Measurements from ENCODE around the gene SUPT5H. TPM values are rescaled to one million over a fixed set of nuclear protein-coding genes. Genes with fewer than 3 reads are reported as not detected.

Gene SUPT5H
- total and polyA plus RNA-seq, 10 of the 15 experiments (the other 5 are each of a cell fraction or from before 2014, with no cell fraction given), result 27.2 to 194 (median 83.6) TPM

DNA sequence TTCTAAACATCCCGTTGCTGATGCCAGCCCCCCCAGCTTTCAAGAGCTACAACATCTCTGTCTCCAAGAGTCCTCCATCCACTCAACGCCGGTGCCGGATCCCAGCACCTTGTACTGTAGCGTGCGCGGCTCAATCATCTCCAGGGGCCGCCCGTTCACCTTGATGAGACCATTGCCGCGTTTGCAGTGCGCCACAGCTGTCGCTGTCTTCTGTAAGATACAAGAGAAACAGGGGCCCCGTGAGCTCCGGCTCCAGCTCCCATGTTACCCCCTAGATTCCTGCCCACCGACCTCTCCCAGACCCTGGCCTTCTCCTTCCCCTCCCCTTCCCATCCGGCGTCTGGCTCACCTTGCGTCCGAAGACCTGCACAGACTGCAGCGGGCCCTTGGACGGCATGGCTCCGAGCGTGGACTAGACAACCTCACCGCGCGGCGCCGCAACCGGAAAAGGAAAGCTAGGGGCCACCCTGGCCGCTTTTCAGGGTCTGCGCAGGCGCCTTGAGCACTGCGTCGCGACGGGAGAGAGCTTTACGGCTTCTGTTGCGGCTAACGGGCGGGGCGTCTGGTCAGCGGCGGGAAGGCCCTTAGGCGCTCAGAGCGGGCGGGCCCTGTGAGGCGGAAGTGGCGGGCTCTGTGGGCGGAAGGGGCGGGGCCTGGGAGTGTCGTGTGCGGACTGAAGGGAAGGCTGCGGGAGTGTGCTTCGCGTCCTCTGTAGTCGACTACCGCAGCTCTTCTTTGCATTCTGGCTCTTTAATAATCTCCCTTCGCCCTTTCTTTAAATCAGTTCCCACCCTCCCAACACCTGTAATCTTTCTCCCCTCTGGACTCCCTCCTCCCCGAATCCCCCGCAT is 9.7 kb upstream of the SUPT5H start, which contains the start of gene RPS16 (continued):
- TF ChIP-seq CEBPB (IDR thresholded peaks at IDR 0.05; ENCODE audit: borderline replicate concordance in 1 of 2, low read depth in 2 of 2, low read length in 2 of 2) (no peak), ZBED1 (IDR thresholded peaks at IDR 0.05; ENCODE audit: borderline replicate concordance) (peak; percentile 74; the same call in 1 of the 2 replicates), ATF7 (IDR thresholded peaks at IDR 0.05; ENCODE audit: low read depth) (no peak), SIX5 (IDR thresholded peaks at IDR 0.05; ENCODE audit: low read depth, low read length, severe bottlenecking) (peak; percentile 19), MEF2A (IDR thresholded peaks at IDR 0.05; ENCODE audit: insufficient read depth, low read depth, low read length) (peak; percentile 53; the same call in 1 of the 2 replicates), NR2F1 (conservative IDR thresholded peaks at IDR 0.05) (peak; percentile 69; the same call in 1 of the 2 replicates), CBFB (IDR thresholded peaks at IDR 0.05; ENCODE audit: low read depth) (peak; percentile 97), HDGF (IDR thresholded peaks at IDR 0.05) (peak; percentile 89), MEF2B (IDR thresholded peaks at IDR 0.05; ENCODE audit: partially characterized antibody, poor library complexity, severe bottlenecking) (no peak), CHD1 (IDR thresholded peaks at IDR 0.05; ENCODE audit: low read depth, low read length) (no peak), BACH1 (IDR thresholded peaks at IDR 0.05; ENCODE audit: borderline replicate concordance) (no peak; the same call in 1 of the 2 replicates), SREBF2 (IDR thresholded peaks at IDR 0.05; ENCODE audit: low read length) (0 out of 2 replicates have a peak, but pooled peaks have one; percentile 36), USF2 (IDR thresholded peaks at IDR 0.05; ENCODE audit: borderline replicate concordance, low read depth, low read length) (no peak), TARDBP (IDR thresholded peaks at IDR 0.05; ENCODE audit: borderline replicate concordance) (no peak), GABPA (IDR thresholded peaks at IDR 0.05; ENCODE audit: low read depth) (peak; percentile 87; the same call in 1 of the 2 replicates), TCF12 (IDR thresholded peaks at IDR 0.05; ENCODE audit: low read depth, low read length) (peak; percentile 68; the same call in 1 of the 2 replicates), CTCF (IDR thresholded peaks at IDR 0.05 in 2 of 3, conservative IDR thresholded peaks at IDR 0.05 in 1 of 3; ENCODE audit: control insufficient read depth in 2 of 3, extremely low read depth in 1 of 3, insufficient read depth in 1 of 3, low read depth in 3 of 3, low read length in 3 of 3) (no peak), CBX3 (IDR thresholded peaks at IDR 0.05; ENCODE audit: borderline replicate concordance, low read depth) (no peak), E2F8 (IDR thresholded peaks at IDR 0.05; ENCODE audit: low read depth, partially characterized antibody) (peak; percentile 47)
- TF ChIP-seq, protein P1, sequence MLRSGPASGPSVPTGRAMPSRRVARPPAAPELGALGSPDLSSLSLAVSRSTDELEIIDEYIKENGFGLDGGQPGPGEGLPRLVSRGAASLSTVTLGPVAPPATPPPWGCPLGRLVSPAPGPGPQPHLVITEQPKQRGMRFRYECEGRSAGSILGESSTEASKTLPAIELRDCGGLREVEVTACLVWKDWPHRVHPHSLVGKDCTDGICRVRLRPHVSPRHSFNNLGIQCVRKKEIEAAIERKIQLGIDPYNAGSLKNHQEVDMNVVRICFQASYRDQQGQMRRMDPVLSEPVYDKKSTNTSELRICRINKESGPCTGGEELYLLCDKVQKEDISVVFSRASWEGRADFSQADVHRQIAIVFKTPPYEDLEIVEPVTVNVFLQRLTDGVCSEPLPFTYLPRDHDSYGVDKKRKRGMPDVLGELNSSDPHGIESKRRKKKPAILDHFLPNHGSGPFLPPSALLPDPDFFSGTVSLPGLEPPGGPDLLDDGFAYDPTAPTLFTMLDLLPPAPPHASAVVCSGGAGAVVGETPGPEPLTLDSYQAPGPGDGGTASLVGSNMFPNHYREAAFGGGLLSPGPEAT (IDR thresholded peaks at IDR 0.05; ENCODE audit: low read depth), result peak; percentile 34; the same call in 1 of the 2 replicates

All from GM12878 (cell line).